LNCaP clone FGC (cell line): Measurements from ENCODE around the gene SMAD2.

Experiments
- DNase-seq: peaks from one replicate; pipeline ENCODE4 v3.0.0-alpha.2; 2011; ENCODE audit warnings: low read depth
- H3K4me3 ChIP-seq: 2 replicates; pipeline ENCODE4 v1.5.1; 2011; ENCODE audit warnings: mild to moderate bottlenecking, low read depth, low read length, control low read depth
- TF ChIP-seq, protein P1 (sequence below): IDR thresholded peaks from 2 replicates; pipeline ENCODE4 v1.5.1; 2012; ENCODE audit warnings: mild to moderate bottlenecking; ENCODE audit not compliant: control insufficient read depth, insufficient read depth; ENCODE audit errors: extremely low read depth

The SMAD2 gene

DNA sequence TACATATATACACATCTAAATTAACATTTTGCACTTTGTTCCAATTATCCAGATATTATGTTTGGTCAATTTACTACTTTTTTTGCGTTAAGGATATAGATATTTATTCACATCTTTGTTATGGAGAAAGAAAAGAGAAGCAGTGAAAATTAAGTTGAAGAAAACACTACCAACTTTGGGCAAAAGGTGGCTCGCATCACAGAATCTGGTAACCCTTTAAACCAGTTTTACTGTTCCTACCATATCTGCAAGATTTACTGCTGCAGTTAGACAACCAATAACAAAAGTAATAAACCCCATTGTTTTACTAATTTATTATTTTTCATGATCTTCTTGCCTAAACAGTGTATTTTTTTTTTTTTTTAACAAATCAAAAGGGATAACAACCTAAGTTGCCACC is 53.6 kb downstream of the SMAD2 start:
- DNase-seq: no peak

DNA sequence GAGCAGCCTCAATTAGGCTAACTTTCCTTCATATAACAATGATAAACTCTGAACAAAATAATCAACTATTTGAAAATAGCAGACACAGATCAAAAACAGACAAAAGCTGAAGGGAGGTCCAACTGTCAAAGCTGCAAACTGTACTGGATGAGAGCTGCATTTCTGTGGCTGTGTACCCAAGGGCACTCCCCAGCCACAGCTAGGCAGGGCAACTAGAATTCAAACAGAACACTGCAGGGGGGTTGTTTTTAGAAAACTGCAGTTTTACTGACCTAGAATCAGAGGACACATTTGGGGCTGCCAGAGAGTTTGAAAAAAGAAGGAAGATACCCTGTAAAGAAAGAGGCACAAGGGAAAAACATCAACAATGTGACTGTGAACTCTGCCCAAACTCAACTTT is 56.8 kb downstream of the SMAD2 start:
- TF ChIP-seq, protein P1, sequence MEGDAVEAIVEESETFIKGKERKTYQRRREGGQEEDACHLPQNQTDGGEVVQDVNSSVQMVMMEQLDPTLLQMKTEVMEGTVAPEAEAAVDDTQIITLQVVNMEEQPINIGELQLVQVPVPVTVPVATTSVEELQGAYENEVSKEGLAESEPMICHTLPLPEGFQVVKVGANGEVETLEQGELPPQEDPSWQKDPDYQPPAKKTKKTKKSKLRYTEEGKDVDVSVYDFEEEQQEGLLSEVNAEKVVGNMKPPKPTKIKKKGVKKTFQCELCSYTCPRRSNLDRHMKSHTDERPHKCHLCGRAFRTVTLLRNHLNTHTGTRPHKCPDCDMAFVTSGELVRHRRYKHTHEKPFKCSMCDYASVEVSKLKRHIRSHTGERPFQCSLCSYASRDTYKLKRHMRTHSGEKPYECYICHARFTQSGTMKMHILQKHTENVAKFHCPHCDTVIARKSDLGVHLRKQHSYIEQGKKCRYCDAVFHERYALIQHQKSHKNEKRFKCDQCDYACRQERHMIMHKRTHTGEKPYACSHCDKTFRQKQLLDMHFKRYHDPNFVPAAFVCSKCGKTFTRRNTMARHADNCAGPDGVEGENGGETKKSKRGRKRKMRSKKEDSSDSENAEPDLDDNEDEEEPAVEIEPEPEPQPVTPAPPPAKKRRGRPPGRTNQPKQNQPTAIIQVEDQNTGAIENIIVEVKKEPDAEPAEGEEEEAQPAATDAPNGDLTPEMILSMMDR: no peak
- H3K4me3 ChIP-seq: no peak overlapping the region
- no peak for DNase-seq

More for the DNA sequence above, 53.6 kb downstream of the SMAD2 start:
- TF ChIP-seq, protein P1: no peak
- no peak overlapping the region for H3K4me3 ChIP-seq

DNA sequence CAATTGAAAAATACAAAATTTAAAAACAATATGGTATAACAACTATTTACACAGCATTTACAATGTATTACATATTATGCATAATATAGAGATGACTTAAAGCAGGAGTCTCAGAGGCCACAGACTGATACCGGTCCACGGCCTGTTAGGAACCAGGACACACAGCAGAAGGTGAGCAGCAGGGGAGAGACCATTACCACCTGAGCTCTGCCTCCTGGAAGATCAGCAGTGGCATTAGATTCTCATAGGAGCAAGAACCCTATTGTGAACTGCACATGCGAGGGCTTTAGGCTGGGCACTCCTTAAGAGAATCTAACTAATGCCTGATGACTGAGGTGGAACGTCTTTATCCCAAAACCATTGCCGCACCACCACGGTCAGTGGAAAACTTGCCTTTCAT is 58.0 kb downstream of the SMAD2 start:
- TF ChIP-seq, protein P1: no peak
- no peak overlapping the region for H3K4me3 ChIP-seq
- no peak for DNase-seq

DNA sequence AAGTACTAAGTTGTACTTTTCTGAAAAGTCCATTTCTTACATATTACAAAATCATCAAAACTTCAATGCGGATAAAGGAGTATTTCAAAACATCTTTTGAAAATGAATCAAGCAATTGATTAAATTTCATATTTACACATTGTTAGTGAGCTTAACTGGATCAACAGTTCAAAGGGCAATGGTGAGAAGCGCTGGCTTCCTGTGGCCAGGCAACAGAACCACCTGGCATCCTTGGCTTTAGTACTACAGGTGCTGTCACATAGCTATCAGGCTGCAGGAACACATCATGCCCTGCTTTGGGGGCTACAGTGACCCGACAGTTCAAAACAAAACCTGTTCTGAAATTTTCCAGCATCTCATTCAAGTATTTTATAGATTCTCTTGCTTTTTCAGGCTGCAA is 59.2 kb downstream of the SMAD2 start:
- H3K4me3 ChIP-seq: no peak overlapping the region
- TF ChIP-seq, protein P1: no peak

DNA sequence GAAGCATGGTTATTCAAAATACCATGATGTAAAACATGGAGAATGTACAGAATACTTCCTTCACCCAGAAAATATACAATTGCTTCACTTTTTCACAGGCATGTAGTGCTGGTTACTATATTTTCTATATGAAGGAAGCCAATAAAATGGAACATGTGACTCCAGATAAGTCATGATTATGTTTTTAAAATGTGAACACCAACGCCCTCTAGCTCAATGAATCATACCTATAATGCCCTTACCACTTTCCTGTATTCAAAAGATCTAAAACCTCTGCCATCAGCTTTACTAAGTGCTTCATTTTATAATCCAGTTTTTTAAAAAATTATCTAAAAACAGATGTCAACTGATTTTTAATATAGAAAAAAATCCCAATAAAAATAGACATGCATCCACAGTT is 59.9 kb downstream of the SMAD2 start:
- TF ChIP-seq, protein P1: no peak
- no peak overlapping the region for H3K4me3 ChIP-seq
- no peak for DNase-seq

More for the DNA sequence above, 59.2 kb downstream of the SMAD2 start:
- DNase-seq: no peak

DNA sequence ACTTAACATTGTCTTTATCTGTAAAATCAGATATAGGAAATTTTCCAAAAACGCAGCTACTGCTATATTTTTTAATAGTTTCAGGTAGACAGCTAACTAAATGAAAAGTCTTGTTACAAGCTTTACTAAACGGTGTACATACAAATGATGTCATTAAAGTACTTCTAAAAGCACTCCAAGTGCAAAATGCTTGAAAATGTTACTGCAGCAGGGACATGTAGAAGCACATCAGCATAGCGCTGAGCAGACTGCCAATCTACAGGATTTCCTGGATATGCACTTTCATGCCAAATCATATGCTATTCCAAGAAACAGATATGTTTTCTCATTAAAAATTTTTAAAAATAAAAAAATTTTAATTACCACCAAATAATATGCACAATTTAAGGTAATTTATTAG is 61.7 kb downstream of the SMAD2 start:
- no peak overlapping the region for H3K4me3 ChIP-seq
- DNase-seq: no peak
- TF ChIP-seq, protein P1: no peak

DNA sequence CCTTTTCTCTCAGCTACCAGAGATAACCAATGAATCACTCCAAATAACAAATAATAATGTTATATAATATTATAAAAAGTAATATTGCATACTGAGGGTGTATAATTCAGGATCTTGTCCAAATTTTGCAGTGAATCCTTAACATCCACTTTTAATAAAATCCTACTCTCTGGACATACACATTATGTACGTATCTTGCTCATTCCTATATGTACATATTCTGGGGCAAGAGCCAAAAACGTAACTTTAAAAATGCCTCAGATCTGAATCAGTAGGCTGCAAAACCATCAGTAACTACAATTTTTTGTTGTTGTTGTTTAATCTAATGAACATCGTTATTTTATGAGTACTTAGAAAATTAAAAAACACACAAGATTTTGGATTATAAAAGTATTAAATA is 65.3 kb downstream of the SMAD2 start:
- H3K4me3 ChIP-seq: no peak overlapping the region
- TF ChIP-seq, protein P1: no peak
- DNase-seq: no peak
